Measurements from ENCODE around the gene TMC1.
"Not testable (repeated sequence)": the region's sequence is repeated elsewhere in the genome, so short reads cannot be mapped to it uniquely, and the experiment has no call there.

Gene TMC1

DNA sequence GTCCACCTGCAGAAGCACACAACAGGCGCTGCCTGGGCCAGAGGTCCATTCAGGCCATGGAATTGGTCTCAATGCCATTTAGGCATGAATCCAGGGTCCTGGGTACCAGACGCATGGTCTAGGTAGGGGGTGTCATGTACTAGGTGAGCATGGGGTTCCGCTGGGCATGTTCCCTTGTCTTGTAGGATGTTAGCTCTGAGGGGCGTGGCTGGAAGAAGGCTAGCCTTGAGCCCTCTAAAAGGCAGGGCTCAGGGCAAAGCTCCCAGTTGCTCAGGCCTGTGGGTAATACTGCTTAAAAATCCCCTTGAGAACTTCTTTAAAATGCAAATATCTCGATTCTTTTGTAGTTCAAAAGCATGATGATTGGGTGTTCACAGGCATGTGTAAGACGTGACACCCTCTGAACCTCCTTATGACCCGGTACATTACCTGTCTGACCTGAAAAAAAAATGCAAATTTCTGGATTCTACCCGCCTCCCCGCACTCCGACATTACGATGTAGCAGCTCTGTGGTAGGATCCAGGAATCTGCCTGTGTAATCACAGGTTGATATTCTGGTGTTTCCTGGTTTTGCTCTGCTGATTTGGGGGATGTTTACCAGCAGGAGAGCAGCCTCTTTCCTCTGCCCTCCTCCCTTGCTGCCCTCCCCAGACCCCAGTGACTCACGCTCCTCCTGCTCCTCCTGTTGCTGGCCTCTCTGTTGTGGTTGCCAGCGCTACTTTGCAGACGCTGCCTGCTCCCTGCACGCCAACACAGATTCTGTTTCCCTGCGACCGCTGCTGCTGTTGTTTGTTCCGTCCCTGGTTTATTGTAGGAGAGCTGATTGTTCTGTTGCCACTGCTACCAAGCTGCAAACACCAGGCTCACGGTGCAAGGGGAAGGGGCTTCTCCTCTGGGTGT lies 5.7 kb downstream of the TMC1 start:
- DNase-seq (ENCODE audit: low spot score): peak; percentile 34

DNA sequence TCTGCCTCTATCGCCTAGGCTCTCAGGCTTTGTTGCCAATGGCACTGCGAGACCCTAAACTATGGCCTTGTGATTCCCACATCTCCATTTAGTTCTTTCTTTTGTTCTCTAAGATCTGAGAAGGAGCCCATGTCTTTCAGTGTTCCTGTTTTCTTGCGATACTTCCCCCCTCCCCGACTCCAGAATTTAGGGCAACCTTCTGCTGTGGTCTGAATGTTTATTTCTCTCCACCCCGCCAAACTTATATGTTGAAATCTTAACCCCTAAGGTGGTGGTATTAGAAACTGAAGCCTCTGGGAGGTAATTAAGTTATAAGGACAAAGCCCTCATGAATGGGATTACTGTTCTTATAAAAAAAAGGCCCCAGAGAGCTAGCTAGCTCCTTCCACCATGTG lies 6.4 kb downstream of the TMC1 start:
- no peak for DNase-seq (ENCODE audit: low spot score)

DNA sequence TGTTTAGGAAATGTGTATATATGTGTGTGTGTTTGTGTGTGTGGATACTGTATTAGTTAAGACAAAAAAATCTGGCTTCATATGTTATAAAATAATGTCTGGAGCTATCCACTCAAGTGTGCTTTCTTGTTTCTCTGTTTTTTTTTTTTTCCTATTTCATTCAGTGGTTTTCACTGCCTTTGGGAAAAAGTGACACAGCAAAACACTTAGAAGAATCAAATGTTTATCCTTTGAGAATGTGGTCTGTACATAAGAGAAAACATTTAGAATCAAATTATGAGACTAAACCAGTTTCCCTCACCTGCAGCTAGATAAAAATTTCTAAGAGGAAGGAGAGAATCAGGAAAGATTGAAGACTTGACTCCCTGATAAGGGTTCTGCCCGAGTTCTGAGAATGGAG lies 8.1 kb downstream of the TMC1 start:
- no peak for DNase-seq (ENCODE audit: low spot score)

DNA sequence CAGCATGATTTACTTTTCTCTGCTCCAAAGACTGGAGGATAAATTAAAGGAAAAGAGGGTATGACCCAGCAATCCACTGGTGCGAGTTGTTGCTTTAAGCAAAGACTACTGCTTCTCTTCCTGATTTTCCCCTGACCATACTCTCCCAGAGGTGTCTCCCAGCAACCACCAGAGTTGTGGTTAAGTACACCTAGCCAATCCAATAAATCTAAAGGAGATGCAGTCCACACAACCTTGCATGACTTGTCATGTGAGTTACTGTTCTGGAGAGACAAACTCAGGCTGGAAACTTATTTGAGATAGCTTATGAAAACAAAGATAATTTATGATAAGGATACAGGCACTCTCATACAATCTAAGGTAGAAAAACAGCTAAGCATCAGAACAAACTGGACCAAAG lies 11.9 kb downstream of the TMC1 start:
- no peak for DNase-seq (ENCODE audit: low spot score)

DNA sequence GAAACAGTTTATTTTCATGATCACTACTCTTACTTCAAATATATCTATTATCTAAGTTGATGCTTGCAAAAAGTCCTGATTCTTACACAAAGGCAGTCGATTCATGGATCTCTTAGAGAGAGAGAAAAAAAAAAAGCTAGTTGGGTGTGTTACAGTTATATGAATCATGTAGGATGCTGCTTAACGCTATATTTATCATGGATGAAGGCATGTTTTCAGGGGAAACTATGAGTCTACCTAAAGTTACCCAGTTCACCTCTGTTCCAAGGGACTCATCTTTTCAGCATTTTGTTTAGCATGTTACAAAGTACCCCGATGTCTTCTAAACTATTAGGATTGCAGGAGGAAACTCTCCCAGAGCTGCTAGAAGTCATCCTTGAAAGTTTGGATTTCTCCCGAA lies 13.5 kb downstream of the TMC1 start:
- DNase-seq (ENCODE audit: low spot score): no peak

DNA sequence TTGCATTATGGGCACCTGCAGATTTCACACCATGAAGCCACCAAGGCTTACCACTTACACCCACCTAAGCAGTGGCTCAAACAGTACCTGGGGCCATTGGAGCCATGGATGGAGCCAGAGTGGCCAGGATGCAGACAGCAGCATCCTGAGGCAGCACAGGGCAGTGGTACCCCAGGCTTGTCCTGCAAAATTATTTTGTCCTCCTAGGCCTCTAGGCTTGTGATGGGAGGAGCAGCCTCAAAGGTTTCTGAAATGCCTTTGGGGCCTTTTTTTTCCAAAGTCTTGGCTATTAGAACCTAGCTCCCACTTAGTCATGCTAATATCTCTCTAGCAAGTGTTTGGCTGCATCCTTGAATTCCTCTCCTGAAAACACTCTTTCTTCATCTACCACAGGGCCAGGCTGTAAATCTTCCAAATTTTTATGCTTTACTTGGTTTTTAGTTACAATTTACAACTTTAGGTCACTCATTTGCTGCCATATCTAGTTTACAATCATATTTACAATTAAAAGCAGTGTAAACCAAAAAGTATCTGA lies 15.7 kb downstream of the TMC1 start:
- DNase-seq (ENCODE audit: low spot score): no peak

DNA sequence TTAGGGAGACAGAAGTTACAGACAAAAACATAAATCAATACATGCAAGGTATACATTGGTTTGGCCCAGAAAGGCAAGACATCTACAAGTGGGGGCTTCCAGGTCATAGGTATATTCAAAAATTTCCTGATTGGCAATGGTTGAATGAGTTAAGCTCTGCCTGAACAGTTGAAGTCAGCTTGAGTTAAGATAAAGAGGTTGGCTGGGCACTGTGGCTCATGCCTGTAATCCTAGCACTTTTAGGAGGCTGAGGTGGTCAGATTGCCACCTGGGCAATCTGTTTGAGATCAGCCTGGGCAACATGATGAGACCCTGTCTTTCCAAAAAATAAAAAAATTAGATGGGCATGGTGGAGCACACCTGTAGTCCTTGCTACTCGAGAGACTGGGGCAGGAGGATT lies 16.3 kb downstream of the TMC1 start:
- no peak for DNase-seq (ENCODE audit: low spot score)

DNA sequence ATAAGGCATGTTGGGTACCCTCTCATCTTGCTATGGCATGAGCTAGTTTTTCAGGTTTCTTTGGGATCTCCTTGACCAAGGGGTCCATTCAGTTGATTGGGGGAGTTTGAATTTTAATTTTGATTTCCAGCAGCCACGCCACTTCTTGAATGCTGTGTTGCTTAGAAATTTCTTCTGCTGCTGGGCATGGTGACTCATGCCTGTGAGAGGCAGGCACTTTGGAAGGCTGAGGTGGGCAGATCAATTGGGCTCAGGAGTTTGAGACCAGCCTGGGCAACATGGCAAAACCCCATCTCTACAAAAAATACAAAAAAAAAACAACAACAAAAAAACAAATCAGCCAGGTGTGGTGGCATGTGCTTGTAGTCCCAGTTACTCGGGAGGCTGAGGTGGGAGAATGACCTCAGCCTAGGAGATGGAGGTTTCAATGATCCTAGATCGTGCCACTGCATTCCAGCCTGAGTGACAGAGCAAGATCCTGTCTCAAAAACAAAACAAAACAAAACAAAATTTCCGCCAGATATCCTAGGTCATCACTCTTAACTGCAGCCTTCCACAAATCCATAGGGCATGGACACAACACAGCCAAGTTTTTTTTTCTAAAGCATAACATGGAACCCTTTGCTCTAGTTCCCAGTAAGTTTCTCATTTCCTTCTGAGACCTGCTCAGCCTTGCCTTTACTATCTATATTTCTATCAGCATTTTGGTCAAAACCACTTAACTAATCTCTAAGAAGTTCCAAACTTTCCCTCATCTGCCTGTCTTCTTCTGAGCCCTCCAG lies 17.7 kb downstream of the TMC1 start:
- no peak for DNase-seq (ENCODE audit: low spot score)

DNA sequence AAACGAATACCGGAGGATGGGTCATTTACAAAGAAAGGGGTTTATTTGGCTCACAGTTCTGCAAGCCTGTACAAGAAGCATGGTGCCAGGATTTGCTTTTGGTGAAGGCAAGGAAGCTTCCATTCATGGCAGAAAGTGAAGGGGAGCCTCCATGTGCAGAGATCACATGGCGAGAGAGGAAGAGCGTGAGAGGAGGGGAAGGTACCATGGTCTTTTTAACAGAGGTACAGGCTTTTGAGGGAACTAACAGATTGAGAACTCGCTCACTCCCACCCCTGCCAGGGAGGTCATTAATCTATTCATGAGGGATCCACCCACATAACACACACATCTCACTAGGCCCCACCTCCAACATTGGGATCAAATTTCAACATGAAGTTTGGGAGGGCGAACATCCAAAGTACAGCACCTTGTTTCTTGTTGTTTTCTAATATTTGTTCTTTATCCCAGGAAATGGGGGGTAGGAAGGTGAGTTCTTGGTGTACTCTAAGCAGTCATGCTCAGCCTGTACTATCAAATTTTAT lies 18.5 kb downstream of the TMC1 start:
- no peak for DNase-seq (ENCODE audit: low spot score)

DNA sequence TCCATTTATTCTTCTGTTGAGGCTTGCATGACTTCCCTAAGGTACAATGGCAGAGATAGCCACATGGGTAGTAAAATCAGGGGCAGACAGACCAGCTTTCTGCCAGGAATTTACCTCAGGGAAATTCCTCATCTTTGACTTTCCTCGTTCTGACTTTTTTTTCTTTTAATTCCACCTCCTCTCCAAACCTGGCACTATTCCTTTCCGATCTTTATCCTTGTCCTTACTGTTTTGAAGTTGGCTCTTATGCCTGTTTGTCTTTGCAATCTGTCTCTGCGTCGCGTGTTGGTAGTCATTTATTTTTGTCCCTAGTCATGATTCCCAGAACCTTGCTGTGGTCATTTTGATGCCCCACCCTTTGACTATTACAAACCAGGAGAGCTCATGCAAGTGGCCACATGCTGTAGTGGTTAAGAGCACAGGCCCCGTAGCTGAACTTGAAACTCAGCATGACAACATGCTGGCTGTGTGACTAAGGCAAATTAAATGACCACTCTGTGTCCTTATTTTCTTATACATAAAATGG lies 19.0 kb downstream of the TMC1 start:
- no peak for DNase-seq (ENCODE audit: low spot score)

DNA sequence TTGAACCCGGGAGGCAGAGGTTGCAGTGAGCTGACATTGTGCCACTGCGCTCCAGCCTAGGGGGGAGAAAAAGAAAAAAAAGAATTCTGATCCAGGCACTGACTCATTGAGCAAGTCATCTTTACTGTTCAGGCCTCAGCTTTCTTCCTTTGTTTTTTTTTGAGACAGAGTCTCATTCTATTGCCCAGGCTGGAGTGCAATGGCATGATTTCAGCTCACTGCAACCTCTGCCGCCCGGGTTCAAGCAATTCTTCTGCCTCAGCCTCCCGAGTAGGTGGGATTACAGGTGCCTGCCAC lies 21.1 kb downstream of the TMC1 start:
- not testable (repeated sequence) for DNase-seq (ENCODE audit: low spot score)

DNA sequence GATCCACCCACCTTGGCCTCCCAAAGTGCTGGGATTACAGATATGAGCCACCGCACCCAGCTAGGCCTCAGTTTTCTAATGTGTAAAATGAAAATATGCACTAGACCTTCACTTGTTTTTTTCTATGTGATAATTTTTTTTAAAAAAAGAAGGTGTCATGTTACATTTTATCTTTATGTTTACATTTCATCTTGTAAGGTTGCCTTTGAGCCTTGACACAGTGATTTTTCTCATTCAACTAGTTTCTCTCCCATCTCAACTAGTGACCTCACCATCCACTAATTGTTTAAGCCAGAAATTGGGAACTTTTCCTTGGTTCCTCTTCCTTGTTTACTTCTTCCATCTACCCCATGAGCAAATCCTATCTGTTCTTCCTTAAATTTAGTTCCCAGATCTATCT lies 21.5 kb downstream of the TMC1 start:
- no peak for DNase-seq (ENCODE audit: low spot score)

DNA sequence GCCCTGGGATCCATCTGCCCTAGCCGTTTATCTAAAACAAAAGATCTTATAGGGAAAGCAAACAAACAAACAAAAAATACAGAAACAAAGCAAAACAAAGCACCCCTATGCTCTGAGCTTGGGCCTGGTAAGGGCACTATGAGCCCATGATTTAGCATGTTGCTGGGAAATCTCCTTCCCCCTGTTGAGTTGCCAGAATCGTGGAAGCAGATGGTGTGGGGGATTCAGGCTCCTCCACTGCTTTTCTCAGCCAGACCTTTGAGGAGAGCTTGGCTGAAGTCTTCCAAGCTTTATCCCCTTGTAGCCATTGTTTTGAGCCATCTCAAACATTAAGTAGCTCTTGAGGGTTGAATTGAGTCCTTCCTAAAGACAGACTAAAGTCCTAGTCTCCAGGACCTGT lies 29.9 kb downstream of the TMC1 start:
- DNase-seq (ENCODE audit: low spot score): no peak

DNA sequence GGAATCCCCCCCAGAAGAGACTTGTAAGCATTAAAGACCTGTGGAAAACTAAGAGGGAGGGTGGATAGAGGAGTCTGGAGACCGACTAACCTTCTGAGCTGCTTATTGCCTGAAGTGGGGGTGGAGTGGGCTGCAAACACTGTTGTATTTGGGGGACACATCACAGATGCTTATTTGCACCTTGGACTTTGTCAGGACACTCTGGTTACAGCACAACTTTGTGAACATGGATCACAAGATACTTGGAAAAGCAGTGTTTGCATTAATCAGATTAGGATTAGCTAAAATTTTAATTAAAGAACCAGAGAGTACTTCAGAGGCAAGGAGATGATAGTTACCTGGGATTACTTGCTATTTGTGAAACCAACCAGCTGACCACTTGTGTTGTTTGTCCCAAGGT lies 30.9 kb downstream of the TMC1 start:
- no peak for DNase-seq (ENCODE audit: low spot score)

DNA sequence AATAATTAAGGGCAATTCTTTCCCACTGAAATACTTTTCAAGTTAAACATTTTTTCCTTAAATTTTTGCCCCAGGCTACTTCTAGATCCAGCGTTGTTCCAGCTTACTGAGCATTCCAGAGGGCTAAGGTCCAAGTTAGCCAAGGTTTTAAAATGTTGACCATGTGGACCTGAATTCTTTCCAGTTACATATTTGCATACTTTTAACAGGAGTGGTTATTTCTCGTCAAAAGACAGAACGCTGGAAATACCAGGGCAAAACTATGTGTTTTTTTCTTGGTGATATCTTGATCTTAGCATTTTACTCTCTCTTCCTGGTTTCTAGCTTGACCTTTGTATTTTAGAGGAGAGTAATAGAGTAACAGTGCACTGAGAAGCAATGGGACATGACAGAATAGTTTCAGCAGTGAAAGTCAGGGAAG lies 32.8 kb downstream of the TMC1 start:
- no peak for DNase-seq (ENCODE audit: low spot score)

DNA sequence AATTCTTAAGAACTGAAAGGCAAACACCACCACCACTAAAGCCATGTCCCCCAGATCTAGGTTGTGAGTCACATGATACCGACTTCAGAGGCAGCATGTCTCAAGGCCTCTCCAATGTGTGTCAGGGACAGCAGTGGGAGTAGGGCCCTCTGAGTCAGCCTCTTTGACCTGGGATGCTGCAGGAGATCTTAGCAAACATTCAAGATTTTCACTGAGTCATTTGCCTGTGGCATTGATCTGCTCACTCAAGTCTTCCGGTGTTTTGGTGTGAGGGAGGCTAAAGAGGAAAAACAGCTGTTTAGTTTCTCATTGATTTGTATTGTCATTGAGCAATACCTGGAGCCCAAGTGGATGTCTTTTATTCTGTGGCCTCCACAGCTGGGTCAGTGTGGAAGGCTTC lies 36.1 kb downstream of the TMC1 start:
- DNase-seq (ENCODE audit: low spot score): no peak

DNA sequence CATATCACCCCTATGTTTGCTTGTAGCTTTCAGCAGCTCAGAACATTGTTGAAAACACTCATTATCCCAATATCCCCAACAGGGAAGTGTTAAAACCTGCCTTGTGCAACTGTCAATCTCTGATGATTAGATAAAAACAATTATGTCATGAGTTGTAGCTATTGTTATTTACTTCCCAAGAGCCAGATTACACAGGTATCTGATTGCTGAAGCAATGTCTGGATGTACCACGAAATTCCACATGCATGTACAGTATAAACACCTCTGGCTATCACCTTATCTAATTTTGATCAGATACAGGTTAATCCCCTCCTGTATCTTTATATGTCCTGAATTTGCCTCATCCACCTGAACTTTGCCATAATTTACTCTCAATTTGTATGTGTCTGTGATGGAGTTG lies 38.7 kb downstream of the TMC1 start:
- DNase-seq (ENCODE audit: low spot score): no peak

DNA sequence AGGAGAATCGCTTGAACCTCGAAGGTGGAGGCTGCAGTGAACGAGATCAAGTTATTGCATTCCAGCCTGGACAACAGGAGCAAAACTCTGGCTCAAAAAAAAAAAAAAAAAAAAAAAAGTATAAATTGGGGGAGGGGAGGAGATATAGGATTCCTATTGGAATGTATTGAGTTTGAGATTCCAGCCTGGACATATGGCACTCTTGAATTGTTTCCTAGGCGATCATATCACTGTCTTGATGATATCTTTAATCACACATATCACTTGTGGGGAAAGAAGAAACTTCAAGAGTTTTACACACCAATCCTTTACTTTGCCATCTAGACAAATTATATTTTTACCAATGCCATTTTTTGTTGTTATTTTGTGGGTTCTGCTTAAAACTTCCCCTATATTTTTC lies 42.4 kb downstream of the TMC1 start:
- DNase-seq (ENCODE audit: low spot score): no peak

DNA sequence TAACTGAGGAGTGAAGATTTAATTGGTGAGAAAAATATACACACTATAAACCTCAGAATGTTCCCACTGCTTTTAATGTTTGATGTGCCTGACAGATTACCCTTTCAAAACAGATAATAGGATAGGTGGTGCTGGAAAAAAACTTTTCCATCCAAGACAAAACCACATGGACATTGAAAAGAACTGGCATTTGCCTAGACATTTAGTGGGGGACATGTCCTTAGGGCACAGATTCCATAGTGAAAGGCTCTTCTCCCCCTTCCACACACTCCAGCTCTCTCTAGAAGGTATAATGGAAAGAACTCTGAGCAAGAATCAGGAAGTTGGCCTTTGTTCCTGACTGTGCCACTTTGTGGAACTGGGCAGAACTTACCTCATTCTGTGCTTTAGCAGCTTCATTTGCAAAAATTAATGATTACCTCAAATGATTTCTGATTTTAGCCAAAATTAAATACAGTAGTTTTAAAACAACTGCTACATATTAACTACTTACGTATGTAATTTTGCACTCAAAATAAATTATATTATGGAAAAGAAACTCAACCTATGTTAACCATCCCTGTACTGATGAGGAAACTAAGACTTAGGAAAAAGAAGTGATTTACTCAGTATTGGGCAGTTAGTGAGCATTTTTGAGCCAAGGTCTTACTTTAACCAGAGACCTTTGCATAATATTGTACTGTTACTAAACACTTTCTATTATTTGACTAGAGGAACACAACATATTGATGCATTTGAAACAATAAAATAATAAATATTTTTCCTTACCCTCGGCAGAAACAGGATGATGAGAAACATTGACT lies 43.3 kb downstream of the TMC1 start:
- DNase-seq (ENCODE audit: low spot score): no peak

DNA sequence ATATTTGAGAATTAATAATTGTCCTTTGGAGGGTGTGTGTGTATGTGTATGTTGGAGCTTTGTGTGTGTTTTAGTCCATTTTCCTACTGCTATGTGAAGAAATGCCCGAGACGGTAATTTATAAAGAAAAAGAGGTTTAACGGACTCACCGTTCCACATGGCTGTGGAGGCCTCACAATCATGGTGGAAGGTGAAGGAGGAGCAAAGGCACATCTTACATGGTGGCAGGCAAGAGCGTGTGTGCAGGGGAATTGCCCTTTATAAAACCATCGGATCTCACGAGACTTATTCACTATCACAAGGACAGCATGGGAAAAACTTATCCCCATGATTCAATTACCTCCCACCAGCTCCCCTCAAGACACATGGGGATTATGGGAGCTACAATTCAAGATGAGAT lies 44.1 kb downstream of the TMC1 start:
- DNase-seq (ENCODE audit: low spot score): no peak

DNA sequence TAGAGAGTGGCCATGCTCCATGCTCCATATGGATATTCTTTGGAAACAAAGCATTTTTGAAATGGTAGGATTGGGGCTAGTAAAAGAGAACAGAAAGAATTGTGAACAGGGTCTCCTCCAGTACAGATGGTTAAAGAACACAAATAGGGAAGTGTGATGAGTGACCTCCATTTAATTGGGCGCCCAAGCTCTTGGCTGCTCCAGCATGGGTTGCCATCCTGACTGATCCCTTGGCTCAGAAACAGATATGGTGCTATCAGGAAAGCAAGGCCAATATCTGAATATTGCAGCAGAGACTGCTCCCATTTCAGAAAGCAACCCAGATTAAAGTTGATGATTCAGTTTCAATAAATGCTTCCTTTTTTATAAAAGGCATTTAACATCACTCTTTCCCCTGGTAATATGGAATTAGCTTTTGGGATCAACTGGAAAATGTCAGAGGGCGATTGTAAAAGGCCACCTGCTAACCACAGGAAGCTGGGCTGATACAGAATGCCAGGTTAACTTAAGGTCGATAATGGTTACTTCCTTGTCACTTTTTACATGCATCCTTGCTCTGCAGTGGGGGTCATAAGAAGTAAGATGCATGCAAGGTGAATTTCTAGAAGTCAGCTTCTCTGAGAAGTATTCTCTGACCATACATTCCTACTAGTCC lies 52.9 kb downstream of the TMC1 start:
- no peak for DNase-seq (ENCODE audit: low spot score)

DNA sequence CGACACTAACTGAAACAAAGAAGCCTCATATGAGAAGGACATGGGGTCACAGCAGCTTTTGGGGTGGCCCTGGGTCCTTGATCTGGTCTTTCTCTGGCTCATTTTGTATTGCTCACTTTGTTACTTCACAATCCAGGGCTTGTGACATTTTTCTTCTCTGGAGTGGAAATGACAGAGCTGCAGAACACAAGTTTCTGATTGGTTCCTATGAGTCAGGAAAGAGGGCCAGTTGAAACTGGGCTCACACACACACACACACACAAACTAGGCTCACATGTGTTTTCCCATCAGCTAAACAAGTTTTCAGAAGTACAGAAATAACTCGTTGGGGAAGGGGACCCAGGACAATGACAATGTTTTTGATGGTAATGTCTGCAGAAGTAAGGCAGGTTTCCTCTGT lies 54.3 kb downstream of the TMC1 start:
- no peak for DNase-seq (ENCODE audit: low spot score)

All from HuH-7 (cell line).